HCT116 (cell line): ENCODE results near the gene RFX2. TPM values are rescaled to one million over a fixed set of nuclear protein-coding genes. Genes with fewer than 3 reads are reported as not detected.
"Not testable (repeated sequence)": the region's sequence is repeated elsewhere in the genome, so short reads cannot be mapped to it uniquely, and the experiment has no call there.

ENCODE experiments used
- ATAC-seq: fragments of 200-7000 bp; cut with Tn5 transposase; 2 replicates; pipeline ENCODE4 v1.9.1; 2020; ENCODE audit warnings: mild to moderate bottlenecking, moderate library complexity
- BruUV-seq: library from RNA; stranded (reverse); fragments of 400-500 nt; replicated peaks from 2 replicates; lab custom pipeline; 2021; lab: Mats Ljungman, UMichigan
- CTCF ChIA-PET: fragments of 300-600 bp; sonication (Branson Sonifier 250); formaldehyde crosslinking; loops from one replicate; lab custom pipeline; 2021; ENCODE audit warnings: antibody characterized with exemption; lab: Charles Lee
- POLR2A ChIA-PET: fragments of 300-600, 350-600 bp; sonication (Branson Sonifier 250); formaldehyde crosslinking; loops from one replicate; lab custom pipeline; 2021; ENCODE audit warnings: antibody characterized with exemption; lab: Charles Lee
- RAD21 ChIA-PET, 2 experiments: fragments of 300-600 bp; sonication (Branson Sonifier 250); formaldehyde crosslinking; loops; one replicate each; lab custom pipeline; 2023; ENCODE audit warnings: low total read pairs in 2 of 2; ENCODE audit not compliant: uncharacterized antibody in 2 of 2, unreplicated experiment in 2 of 2, low non-redundant PET in 1 of 2; lab: Charles Lee
- DNase-seq: peaks from one replicate; pipeline ENCODE4 v3.0.0-alpha.2; 2010; ENCODE audit warnings: low read depth, low spot score
- H2AFZ ChIP-seq: fragments of 200-600 bp; shearing (Covaris generic), sonication (generic); 2 replicates; pipeline ENCODE4 v1.6.1; 2017; ENCODE audit warnings: low read depth, mixed run types, mixed read lengths, antibody characterized with exemption, low read length; ENCODE audit not compliant: poor library complexity, severe bottlenecking
- H3K27ac ChIP-seq: 2 replicates; pipeline ENCODE4 v1.5.1; 2012; ENCODE audit warnings: low read depth, low read length
- H3K27me3 ChIP-seq: fragments of 200-600 bp; sonication (generic); 2 replicates; pipeline ENCODE4 v1.6.1; 2016; ENCODE audit warnings: mixed run types, low read length, mixed read lengths; ENCODE audit not compliant: insufficient read depth
- H3K36me3 ChIP-seq, 2 experiments: fragments of 200-500 bp in 1 of 2; fragments of 200-600 bp in 1 of 2; sonication (Bioruptor generic) in 1 of 2; sonication (generic) in 1 of 2; 2 replicates each; pipeline versions ENCODE4 v1.5.1 to v1.6.1; 2014 to 2016; ENCODE audit warnings: low read length in 2 of 2, inconsistent platforms in 1 of 2, mixed read lengths in 1 of 2, mixed run types in 1 of 2; ENCODE audit not compliant: insufficient read depth in 2 of 2, control insufficient read depth in 1 of 2
- H3K4me1 ChIP-seq, 2 experiments: fragments of 200-600 bp in 1 of 2; sonication (generic) in 1 of 2; 2 replicates each; pipeline versions ENCODE4 v1.5.1 to v1.6.1; 2012 to 2017; ENCODE audit warnings: low read length in 2 of 2, inconsistent platforms in 1 of 2, mild to moderate bottlenecking in 1 of 2, mixed read lengths in 1 of 2, mixed run types in 1 of 2, moderate library complexity in 1 of 2; ENCODE audit not compliant: insufficient read depth in 2 of 2, control insufficient read depth in 1 of 2
- H3K4me2 ChIP-seq: fragments of 200-600 bp; sonication (generic); 2 replicates; pipeline ENCODE4 v1.6.1; 2017; ENCODE audit warnings: mixed run types, low read length, mixed read lengths
- H3K4me3 ChIP-seq, 2 experiments: fragments of 200-600 bp in 1 of 2; sonication (generic) in 1 of 2; replicated peaks in 1 of 2; 2 replicates each; pipeline ENCODE4 v1.5.1; 2011 to 2016; ENCODE audit warnings: low read length in 2 of 2, control low read depth in 1 of 2, low read depth in 1 of 2, mild to moderate bottlenecking in 1 of 2, mixed read lengths in 1 of 2, mixed run types in 1 of 2
- H3K79me2 ChIP-seq: fragments of 200-600 bp; sonication (generic); 2 replicates; pipeline ENCODE4 v1.6.1; 2017; ENCODE audit warnings: mild to moderate bottlenecking, mixed run types, low read length, moderate library complexity, mixed read lengths; ENCODE audit not compliant: insufficient read depth
- H3K9ac ChIP-seq: fragments of 200-600 bp; sonication (generic); 2 replicates; pipeline ENCODE4 v1.6.1; 2016; ENCODE audit warnings: low read length, mixed read lengths
- H3K9me2 ChIP-seq: fragments of 200-600 bp; sonication (generic), shearing (Covaris generic); 2 replicates; pipeline ENCODE4 v1.6.1; 2017; ENCODE audit warnings: mixed run types, mild to moderate bottlenecking, moderate library complexity; ENCODE audit not compliant: insufficient read depth
- H3K9me3 ChIP-seq, 2 experiments: fragments of 200-500 bp in 1 of 2; fragments of 200-600 bp in 1 of 2; sonication (Bioruptor generic) in 1 of 2; sonication (generic) in 1 of 2; 2 replicates each; pipeline ENCODE4 v1.6.1; 2014 to 2017; ENCODE audit warnings: low read length in 2 of 2, mixed read lengths in 2 of 2, inconsistent platforms in 1 of 2, low read depth in 1 of 2, mild to moderate bottlenecking in 1 of 2, mixed run types in 1 of 2, moderate library complexity in 1 of 2; ENCODE audit not compliant: control insufficient read depth in 1 of 2, insufficient read depth in 1 of 2
- H4K20me1 ChIP-seq: fragments of 200-600 bp; sonication (generic), shearing (Covaris generic); 2 replicates; pipeline ENCODE4 v1.6.1; 2017; ENCODE audit warnings: mixed run types, mild to moderate bottlenecking, moderate library complexity; ENCODE audit not compliant: insufficient read depth
- CBX3 ChIP-seq: IDR thresholded peaks from 2 replicates; pipeline ENCODE4 v1.6.1; 2012; ENCODE audit warnings: low read depth
- CEBPB ChIP-seq: IDR thresholded peaks from 2 replicates; pipeline ENCODE4 v1.6.1; 2012; ENCODE audit warnings: low read depth
- EGR1 ChIP-seq: IDR thresholded peaks from 2 replicates; pipeline ENCODE4 v1.6.1; 2012; ENCODE audit warnings: low read depth
- FOSL1 ChIP-seq: IDR thresholded peaks from 2 replicates; pipeline ENCODE4 v1.6.1; 2012; ENCODE audit warnings: low read depth
- POLR2AphosphoS5 ChIP-seq: IDR thresholded peaks from 2 replicates; pipeline ENCODE4 v1.6.1; 2011; ENCODE audit warnings: mild to moderate bottlenecking, low read depth, low read length, moderate library complexity
- RAD21 ChIP-seq: IDR thresholded peaks from 2 replicates; pipeline ENCODE4 v1.6.1; 2012; ENCODE audit warnings: low read depth, mild to moderate bottlenecking
- TCF7L2 ChIP-seq: IDR thresholded peaks from 2 replicates; pipeline ENCODE4 v1.7.0; 2011; ENCODE audit warnings: borderline replicate concordance, inconsistent platforms; ENCODE audit not compliant: insufficient read depth, insufficient read length; ENCODE audit errors: extremely low read depth
- YY1 ChIP-seq: IDR thresholded peaks from 2 replicates; pipeline ENCODE4 v1.6.1; 2011; ENCODE audit warnings: low read length, low read depth, moderate library complexity, mild to moderate bottlenecking; ENCODE audit not compliant: insufficient replicate concordance; ENCODE audit errors: extremely low read depth
- ZFX ChIP-seq: fragments of 450-650 bp; IDR thresholded peaks from 2 replicates; pipeline ENCODE4 v1.6.1; 2017
- ZNF274 ChIP-seq: fragments of 200-500 bp; sonication (Bioruptor generic); IDR thresholded peaks from 2 replicates; pipeline ENCODE4 v1.6.1; 2014; ENCODE audit warnings: mild to moderate bottlenecking, low read depth, low read length, inconsistent platforms
- intact Hi-C: fragments of 100-400 bp; cut with micrococcal nuclease; formaldehyde crosslinking; loops from 2 replicates; pipeline ENCODE4 v1.10.0; 2022
- total RNA-seq: library from RNA; stranded (reverse); gene quantifications from one replicate; pipeline ENCODE4 v1.2.1, GENCODE V29; 2021; ENCODE audit not compliant: unreplicated experiment

RFX2 gene
- total RNA-seq, 1 experiment from 2014 or later, result 13.7 TPM

- Histone ChIP-seq H3K4me2 (no peak overlapping the region), H3K79me2 (peaks cover 95% of the 10 kb centered on the region), H3K27me3 (no peaks in the 10 kb centered on the region), H3K9me2 (no peaks in the 10 kb centered on the region), H4K20me1 (peaks cover 6% of the 10 kb centered on the region; the same call in 1 of the 2 replicates), H3K9ac (no peak overlapping the region), H3K4me1 (no peaks in the 10 kb centered on the region; a peak in 1 of 4 replicates), H3K27ac (no peak overlapping the region), H3K36me3 (peaks cover 3% of the 10 kb centered on the region in 2 experiments; a peak in 2 of 4 replicates), H2AFZ (no peak overlapping the region), H3K4me3 (no peak overlapping the region), H3K9me3 (no peaks in the 10 kb centered on the region)
- ATAC-seq, result no peak
- BruUV-seq, result no TSS peak
- ChIA-PET POLR2A (no interaction called here), RAD21 (no interaction called here), CTCF (no interaction called here)
- no peak for TF ChIP-seq FOSL1
- no peak for TF ChIP-seq CBX3
- TF ChIP-seq YY1, result no peak
- TF ChIP-seq CEBPB, result no peak
- TF ChIP-seq ZFX, result no peak
- TF ChIP-seq POLR2AphosphoS5, result no peak
- no peak for TF ChIP-seq EGR1
- no peak for TF ChIP-seq TCF7L2
- no peak for TF ChIP-seq RAD21
- no peak for TF ChIP-seq ZNF274
- no peak for DNase-seq
- intact Hi-C loops, result no loop called here
These were observed 148.0 kb downstream of the RFX2 start for GRCh38 chr19:5961969-5962945.

GRCh38 chr19:5961641-5961968 is 148.7 kb downstream of the RFX2 start:
- H3K9me2 ChIP-seq, H3K27ac ChIP-seq, BruUV-seq, H3K4me3 ChIP-seq, ATAC-seq, H4K20me1 ChIP-seq, H3K9ac ChIP-seq, H3K36me3 ChIP-seq, intact Hi-C loops, DNase-seq, CTCF ChIA-PET, RAD21 ChIA-PET, H2AFZ ChIP-seq, POLR2A ChIA-PET, H3K4me2 ChIP-seq, H3K9me3 ChIP-seq, H3K27me3 ChIP-seq, H3K4me1 ChIP-seq: not testable (repeated sequence)
- H3K79me2 ChIP-seq, result peaks cover 95% of the 10 kb centered on the region
